GM19023 (cell line): Measurements from ENCODE around the gene SYK.
"Not testable (repeated sequence)": the region's sequence is repeated elsewhere in the genome, so short reads cannot be mapped to it uniquely, and the experiment has no call there.

Experiments
- ATAC-seq: cut with Tn5 transposase; IDR thresholded peaks from one replicate; pipeline ENCODE4 v1.9.1; 2021; ENCODE audit warnings: mild to moderate bottlenecking, moderate library complexity; ENCODE audit not compliant: unreplicated experiment

SYK gene

DNA sequence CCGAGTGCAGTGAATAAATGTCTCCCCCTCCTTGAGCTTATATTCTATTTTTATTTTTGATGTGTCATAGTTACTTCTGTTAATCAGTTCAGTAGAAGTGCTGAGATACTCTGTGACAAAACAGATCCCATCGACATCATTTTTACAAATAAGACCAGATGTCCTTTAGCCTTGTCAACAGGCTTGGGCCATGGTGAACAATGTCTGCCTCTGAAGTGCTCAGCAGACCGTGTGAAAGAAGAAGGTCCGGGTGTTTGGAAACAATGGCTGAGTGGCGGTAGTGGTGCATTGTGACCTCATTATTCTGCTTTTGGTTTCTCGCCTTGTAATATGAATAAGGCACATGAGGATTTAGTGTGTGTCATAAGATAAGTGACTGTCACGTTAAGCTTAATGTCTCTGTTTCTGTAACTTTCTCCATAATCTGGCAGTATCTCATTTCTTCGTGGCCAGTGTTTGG lies 71.2 kb downstream of the SYK start:
- ATAC-seq = no peak

DNA sequence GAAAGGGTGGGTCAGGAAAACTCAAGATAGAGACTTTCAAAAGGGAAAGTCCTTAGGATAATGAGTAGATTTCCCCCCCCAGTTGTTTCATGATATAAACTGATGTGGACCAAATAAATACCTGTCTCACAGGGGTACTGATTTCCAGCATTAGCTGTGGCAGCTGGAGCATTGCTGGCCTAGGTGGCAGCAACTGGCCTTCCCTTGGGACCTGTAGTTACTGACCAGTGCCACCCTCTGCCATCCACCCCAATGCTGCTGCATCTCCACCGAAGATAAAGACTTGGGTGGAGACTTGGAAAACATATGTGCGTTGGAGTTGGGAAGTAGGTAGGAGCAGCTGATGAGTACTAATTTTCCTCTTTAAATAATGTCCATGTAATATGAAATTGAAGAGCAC lies 71.8 kb downstream of the SYK start:
- no peak for ATAC-seq

DNA sequence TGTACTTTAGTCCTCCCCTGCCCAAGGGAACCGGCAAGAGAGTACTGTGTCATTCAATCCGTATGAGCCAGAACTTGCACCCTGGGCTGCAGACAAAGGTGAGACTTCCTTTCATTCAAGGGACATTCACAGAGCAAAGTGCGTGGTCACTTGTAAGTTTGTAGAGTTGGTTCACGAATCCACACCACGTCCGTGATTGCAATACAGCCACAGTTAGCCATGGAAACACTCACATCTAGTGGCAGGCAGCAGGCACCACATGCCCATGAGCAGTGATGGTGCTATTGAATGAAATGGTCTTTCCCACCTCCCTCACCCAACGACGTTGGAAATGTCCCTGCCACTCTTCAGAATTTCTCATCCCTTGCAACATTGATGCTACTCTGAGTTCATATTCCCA lies 72.6 kb downstream of the SYK start:
- no peak for ATAC-seq

DNA sequence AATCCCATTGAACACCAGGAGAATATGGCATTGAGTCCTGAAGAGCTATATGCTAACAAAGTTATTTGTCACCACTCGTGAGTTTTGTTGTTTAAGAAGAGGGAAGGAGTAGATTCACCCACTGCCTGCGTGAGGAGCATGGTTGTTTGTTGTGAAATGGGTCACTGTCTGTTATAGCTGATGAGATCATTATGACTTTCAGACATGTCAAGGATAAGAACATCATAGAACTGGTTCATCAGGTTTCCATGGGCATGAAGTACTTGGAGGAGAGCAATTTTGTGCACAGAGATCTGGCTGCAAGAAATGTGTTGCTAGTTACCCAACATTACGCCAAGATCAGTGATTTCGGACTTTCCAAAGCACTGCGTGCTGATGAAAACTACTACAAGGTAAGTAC lies 76.9 kb downstream of the SYK start:
- no peak for ATAC-seq

DNA sequence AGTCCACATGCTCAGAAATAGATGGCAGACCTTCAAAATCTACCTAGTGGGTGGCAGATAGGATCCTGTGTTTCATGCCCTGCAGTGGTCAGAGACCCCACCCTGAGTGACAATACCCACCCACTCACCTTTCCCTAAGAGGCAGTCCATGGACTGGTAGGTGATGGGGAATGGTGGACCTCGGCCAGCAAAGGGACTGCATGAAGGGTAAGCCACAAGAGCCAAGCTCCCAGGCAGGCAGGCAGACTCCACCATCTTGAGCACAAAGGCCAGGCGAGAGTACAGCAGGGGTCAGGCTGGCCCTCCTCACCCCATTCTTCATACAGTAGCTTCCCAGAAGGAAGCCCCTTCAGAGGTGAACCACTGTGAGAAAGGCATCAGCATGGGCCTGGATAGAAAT lies 78.4 kb downstream of the SYK start:
- no peak for ATAC-seq

DNA sequence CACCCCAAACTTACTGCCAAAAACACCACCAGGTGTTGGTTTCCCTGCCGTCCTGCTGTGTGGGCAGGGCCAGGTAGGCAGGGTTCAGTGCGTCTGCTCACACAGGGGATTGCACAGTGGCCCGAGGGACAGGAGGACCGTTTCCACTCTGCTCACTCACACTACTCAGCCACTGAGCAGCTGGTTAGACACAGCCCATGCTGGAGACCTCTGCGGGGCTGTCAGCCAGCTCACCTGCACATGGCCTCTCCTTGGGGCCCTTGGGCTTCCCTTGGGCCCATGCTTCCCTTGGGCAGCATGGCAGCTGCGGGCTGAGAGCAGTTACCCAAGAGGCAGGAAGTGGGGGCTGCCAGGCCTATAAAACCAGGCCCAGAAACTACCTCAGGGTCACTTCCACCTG lies 79.0 kb downstream of the SYK start:
- ATAC-seq = no peak

DNA sequence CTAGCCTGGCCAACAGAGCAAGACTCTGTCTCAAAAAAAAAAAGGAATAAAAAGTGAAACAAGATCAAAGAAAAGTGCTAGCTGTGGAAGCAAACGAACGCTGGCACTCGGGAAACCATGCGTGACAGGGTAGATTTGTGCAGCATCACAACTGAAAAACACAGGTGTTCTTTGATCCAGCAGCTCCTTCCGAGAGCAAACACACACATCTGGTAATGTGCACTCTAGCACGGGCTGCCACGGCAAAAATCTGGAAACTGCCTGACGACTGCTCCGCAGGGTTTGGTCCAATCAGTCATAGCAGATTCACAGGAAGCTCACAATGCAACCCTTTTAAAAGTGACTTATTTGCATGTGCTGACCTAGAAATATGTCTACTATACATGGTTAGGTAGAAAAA lies 80.0 kb downstream of the SYK start:
- ATAC-seq = peak; percentile 74

DNA sequence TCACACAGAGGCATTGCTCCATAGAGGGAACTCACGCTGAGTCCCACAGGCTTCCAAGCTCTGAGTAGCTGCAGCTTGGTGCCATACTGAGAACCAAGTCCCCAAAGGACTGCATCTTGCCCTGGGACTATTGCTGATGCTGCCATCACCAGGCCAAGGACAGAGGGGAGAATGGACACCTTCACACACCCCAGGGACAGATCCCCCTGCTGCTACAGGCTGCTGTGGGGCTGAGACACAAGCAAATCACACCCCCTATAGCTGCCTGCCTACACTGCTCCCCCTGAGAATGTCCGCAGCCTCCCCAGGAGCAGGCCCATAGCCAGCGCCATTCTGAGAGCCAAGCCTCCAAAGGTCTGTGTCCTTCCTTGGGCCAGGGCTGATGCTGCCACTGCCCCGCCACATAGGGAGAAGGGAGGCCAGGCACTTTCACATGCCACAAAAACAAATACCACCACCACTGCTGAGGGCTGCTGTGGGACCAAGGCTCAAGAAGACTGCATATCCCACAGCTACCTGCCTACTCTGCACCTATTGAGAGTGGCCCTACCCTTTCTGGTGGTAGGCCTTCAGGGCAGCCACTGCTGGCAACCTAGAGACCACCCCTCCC lies 81.5 kb downstream of the SYK start:
- ATAC-seq = no peak

DNA sequence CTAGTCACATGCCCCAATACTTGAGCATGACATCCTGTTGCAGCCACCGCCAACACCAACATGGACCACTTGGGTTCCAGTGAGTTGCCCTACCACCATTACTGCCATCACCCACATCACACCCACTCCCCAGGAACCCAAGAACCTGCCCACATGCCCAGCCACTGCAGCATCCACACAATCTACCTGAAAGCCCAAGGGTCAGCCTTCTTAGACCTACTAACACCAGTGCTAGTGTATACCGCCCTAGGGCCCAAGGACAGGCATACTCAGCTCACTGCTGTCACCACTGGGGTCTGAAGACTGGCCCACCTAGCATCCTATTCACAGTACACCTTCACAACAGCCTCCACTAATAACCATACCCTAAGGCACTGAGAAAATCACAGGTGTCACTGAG lies 82.0 kb downstream of the SYK start:
- no peak for ATAC-seq

DNA sequence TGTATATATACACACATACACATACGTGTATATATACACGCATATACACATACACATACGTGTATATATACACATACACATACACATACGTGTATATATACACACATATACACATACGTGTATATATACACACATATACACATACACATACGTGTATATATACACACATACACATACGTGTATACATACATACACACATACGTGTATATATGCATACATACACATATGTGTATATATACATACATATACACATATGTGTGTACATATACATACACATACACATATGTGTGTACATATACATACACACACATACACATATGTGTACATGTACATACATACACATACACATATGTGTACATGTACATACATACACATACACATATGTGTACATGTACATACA lies 82.6 kb downstream of the SYK start:
- no peak for ATAC-seq

DNA sequence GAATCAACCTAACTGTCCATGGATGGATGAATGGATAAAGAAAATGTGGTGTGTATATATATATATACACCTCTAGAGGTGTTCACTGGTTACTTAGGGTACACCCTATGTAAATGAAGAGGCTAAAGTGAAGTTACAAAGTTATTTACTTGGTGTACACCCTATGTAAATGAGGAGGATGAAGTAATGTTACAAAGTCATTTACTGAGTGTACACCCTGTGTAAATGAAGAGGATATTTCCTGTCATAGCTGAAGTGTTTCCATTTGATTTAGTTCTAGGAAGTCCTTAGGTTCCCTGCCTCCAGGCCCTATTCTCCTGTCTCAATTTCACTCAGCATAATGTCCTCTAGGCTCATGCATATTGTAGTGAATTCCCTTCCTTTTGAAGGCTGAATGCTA lies 85.2 kb downstream of the SYK start:
- not testable (repeated sequence) for ATAC-seq

DNA sequence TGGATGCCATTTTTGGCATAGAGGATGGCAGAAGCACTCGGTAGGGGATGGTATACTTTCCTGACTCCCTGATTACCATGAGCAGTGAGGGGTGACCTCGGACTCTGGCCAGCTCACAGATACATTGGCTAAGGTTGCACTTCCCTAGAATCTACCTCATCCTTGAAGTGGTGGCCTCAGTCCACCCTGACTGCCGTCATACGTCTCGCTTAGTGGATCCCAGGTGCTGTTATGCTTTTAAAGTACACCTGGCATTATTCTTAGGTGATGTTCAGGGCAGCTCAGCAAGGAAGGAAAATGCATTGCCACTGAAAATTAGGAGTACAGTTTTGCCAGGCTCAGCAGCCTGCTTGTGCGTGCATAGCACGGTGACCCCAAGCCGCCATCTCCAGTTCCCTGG lies 87.3 kb downstream of the SYK start:
- no peak for ATAC-seq

DNA sequence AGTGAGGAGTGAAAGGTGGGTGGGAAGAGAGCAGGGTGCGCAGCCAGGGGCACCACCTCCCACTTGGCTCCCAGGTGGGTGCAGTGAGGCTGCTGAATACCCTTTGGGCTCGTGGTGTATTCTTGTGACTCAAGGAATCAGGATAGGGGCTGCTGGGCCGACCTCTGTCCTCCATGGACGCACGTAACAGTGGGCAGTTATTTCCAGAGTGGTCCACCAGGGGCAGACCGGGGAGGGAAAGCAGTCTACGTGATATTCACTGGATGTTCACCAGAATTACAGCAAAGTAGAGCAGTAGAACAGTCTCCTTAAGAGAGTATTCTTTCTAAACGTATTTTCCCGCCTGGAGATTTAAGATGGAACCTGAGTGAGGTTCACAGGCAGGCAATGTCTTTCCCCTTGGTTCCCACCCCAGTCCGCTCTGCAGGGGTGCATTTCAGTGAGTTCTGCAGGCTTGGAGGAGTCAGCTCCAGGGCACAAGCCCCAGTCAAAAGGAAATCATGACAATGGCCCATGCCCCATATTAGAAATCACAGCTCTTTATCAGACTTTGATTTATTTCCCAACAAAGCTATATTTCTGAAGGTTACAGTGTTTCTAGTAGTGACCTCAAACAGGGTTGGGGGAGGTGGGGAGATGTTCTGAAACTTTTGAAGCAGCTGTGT lies 88.7 kb downstream of the SYK start:
- ATAC-seq = no peak

DNA sequence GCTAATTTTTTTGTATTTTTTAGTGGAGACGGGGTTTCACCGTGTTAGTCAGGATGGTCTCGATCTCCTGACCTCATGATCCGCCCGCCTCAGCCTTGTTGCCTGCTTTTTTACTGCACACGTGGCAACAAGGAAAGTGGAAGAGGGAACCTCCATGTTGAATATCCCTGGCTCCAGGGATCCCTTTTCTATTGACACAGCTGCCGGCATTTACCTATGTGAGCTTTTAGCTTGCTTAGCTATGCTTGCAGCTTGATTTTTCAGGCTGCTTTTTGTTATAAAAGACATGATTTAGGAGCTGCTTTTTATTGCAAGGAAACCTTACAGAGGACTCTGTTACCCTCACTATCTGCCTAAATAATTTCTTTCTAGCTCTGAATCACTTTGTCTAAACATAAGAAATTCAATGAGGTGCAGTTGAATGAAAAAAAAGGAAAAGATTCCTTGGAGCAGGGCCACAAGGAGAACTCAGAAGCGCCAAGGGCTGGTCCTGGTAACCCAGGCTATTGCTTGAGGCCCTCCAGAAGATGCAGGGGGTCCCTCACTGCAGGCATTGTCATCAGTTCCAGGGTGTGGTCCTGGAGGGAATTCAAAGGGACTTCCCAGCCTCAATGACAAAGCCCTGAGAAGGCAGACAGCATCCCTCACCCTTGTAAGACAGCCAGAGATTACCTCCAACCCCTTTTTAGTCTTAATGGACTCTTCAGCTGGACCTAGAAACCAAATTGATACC lies 89.9 kb downstream of the SYK start:
- ATAC-seq = no peak

DNA sequence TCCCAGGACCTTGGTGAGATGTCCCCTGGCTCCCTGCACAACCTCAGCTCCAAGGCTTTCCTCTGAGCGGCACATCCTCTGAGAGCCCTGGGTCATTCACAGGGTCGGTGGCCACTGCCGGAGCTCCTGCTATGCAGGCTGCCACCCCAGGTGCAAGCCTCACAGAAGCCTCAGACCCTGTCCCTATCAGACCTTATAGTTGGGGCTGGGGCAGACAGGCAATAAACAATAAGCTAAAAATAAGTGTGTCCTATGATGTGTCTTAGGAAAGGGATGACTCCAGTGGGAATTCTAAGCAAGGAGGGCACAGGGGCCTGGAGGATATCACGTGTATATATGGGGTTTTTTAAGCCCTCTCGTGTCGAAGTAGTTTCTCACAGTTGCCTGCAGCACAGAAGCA lies 91.3 kb downstream of the SYK start:
- ATAC-seq = no peak

DNA sequence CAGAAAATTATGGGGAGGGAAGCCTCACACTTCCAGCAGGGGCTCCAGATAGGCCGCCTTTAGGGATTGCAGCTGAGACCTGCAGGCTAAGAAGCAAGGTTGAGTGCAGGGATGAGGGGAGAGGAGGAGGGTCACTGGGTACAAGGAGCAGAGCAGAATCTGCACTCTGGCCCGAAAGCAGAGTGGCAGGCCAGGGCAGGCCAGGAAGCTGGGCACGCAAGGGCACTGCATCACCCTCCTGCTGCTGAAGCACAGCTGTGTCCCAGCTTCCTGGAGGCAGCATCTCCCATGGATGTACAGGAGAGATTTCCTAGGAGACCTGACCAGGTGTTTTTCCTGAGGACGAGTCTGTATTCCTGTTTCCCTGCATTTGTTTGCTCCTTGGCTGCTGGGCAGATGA lies 92.1 kb downstream of the SYK start:
- ATAC-seq = no peak

DNA sequence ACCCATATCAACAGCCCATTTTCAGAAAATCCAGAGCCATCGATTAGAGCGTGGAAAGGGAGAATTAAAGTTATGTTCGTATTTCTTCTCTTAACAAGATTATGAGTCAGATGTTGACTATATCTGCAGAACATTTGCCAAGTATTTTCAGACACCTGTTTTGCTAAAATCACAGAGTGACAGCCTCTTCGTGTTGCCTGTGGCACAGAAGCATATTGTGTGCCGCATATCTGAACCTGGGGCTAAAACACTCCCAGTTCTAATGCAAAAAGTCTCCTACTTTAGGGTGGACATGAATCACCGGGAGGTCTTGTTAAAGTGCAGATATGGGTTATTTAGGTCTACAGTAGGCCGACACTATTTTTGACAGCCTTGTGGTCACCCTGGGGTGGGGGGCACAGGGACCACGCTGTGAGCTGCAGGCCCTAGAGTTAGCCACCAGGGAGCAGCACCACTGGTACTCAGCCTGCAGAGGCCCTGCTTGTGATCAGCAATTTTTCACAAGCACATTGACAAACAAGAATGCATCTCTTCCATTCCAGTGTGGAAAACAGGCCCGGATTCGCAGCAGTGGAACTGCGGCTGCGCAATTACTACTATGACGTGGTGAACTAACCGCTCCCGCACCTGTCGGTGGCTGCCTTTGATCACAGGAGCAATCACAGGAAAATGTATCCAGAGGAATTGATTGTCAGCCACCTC lies 93.5 kb downstream of the SYK start:
- no peak for ATAC-seq

DNA sequence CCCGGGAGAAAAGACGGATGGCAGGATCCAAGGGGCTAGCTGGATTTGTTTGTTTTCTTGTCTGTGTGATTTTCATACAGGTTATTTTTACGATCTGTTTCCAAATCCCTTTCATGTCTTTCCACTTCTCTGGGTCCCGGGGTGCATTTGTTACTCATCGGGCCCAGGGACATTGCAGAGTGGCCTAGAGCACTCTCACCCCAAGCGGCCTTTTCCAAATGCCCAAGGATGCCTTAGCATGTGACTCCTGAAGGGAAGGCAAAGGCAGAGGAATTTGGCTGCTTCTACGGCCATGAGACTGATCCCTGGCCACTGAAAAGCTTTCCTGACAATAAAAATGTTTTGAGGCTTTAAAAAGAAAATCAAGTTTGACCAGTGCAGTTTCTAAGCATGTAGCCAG lies 94.2 kb downstream of the SYK start:
- ATAC-seq = no peak

DNA sequence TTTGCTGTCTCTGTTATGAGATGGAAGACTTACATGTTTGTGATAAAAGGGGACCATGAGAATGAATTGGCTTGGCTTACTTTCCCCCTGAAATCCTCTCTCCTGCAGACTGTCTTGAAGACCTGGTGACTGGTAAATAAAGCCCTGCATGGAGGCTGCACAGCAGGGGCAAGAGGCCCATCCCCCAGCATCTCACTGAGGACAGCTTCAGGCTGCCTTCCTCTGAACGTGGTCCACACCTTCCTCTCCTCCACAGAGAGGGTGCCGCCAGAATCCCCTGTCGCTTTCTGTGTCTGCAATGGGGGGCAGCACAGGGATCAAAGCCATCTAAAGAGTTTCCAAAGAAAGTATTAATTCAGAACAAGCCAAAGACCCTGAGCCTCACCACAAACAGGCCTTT lies 94.6 kb downstream of the SYK start:
- ATAC-seq = no peak

DNA sequence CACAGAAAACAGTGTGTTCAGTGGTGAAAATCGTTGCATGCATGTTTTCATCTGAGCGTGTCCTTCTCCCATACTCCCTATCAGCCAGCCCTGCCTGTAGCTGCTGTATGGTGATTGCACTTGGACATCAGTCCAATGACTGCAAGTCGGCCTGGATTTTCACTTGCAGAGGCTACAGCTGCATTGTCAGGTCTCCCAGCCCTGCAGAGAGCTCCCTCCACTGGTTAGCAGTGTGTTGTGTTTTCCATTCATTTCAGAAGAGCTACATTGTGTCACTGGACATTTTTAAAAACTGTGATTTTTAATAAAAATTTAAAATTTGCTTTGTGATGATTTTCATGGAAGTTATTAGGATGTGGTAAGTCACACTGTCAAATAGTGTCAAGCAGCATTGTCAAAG lies 96.6 kb downstream of the SYK start:
- no peak for ATAC-seq

DNA sequence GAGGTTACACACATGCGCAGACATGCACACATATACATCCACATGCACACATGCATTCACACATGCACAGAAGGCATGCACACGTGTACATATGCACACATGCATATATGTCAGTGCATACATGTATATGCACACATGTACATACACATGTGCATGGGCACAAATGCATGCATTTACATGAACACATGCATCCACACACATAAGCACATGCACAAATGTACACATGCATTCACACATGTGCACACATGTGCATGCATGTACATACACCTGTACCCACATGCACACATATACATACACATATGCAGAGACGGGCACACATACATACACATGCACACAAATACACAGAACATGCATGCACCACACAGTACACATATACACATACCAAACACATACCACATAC lies 97.7 kb downstream of the SYK start:
- ATAC-seq = no peak

DNA sequence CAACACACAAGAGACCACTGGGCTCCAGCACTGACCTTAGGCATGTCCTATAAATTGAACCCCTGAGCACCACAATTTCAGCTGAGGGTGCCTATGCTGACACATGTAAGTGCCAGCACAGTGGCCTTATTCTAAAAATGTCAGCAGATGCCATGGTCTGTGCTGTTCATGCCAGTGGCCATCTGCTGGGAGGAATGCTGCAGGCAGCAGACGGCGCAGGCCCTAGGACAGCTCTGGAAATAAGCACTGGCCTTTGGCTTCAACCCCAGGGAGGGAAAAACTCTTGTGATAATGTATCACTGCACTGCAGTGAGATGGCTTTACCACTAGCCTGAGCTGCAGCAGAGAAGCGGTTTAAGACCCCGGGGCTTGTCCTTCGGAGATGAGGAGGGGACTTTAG lies 98.5 kb downstream of the SYK start:
- ATAC-seq = no peak
